ENCODE measurements around the gene C1orf115. TPM values are rescaled to one million over a fixed set of nuclear protein-coding genes. Genes with fewer than 3 reads are reported as not detected.

C1orf115 gene
- total RNA-seq, 1 donor from 2014 or later, result 1.8 TPM

DNA sequence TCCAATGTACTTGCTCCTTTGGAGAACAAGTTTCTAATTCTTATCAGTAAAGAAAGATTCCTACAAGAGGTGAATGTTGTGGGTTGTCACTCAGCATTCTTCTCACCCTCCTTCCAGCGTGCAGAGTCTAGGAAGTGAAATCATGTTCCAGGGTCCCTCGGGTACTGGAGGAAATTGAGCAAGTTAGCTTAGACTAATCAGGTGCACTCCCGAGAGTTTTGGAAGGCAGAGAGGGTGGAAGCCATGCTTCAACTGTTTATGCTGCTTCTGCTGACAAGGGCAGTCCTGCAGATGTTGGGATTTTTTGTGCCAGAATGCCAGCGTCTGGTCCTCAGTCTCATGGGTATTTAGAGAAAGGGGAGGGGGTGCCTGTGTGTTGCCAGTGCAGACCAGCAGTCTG lies 5.3 kb upstream of the C1orf115 start:
- TF ChIP-seq, protein P1, sequence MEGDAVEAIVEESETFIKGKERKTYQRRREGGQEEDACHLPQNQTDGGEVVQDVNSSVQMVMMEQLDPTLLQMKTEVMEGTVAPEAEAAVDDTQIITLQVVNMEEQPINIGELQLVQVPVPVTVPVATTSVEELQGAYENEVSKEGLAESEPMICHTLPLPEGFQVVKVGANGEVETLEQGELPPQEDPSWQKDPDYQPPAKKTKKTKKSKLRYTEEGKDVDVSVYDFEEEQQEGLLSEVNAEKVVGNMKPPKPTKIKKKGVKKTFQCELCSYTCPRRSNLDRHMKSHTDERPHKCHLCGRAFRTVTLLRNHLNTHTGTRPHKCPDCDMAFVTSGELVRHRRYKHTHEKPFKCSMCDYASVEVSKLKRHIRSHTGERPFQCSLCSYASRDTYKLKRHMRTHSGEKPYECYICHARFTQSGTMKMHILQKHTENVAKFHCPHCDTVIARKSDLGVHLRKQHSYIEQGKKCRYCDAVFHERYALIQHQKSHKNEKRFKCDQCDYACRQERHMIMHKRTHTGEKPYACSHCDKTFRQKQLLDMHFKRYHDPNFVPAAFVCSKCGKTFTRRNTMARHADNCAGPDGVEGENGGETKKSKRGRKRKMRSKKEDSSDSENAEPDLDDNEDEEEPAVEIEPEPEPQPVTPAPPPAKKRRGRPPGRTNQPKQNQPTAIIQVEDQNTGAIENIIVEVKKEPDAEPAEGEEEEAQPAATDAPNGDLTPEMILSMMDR (IDR thresholded peaks at IDR 0.05; ENCODE audit: insufficient read depth, low read depth, low read length), result no peak
- no peak for TF ChIP-seq EZH2 (IDR thresholded peaks at IDR 0.05; ENCODE audit: insufficient read depth, low read length)
- Mint-ChIP-seq H3K36me3 (ENCODE audit: low read depth, unreplicated experiment) (no peaks in the 10 kb centered on the region), H3K27me3 (ENCODE audit: low read depth, unreplicated experiment) (peaks cover 11% of the 10 kb centered on the region), H3K27ac (ENCODE audit: unreplicated experiment) (no peak overlapping the region), H3K4me1 (ENCODE audit: low read depth, unreplicated experiment) (no peaks in the 10 kb centered on the region), H3K4me3 (ENCODE audit: unreplicated experiment) (no peak overlapping the region), H3K9me3 (ENCODE audit: unreplicated experiment) (no peaks in the 10 kb centered on the region)
- DNase-seq (ENCODE audit: low read depth) (no peak), FAIRE-seq (no peak)
- Histone ChIP-seq H3K4me1 (ENCODE audit: insufficient read depth, low read length) (peaks cover under 1% of the 10 kb centered on the region), H3K36me3 (ENCODE audit: insufficient read depth, low read length) (no peaks in the 10 kb centered on the region), H3K9ac (ENCODE audit: low read length) (no peak overlapping the region), H3K27ac (ENCODE audit: low read depth, low read length) (no peak overlapping the region), H2AFZ (ENCODE audit: low read depth, low read length) (no peak overlapping the region), H3K4me3 (ENCODE audit: insufficient read depth, low read depth, low read length) (no peak overlapping the region), H3K4me2 (ENCODE audit: low read length) (no peak overlapping the region), H4K20me1 (ENCODE audit: insufficient read depth, low read length) (no peaks in the 10 kb centered on the region), H3K9me3 (ENCODE audit: insufficient read depth, low read depth, low read length) (no peaks in the 10 kb centered on the region), H3K27me3 (ENCODE audit: insufficient read depth, low read length) (peaks cover 7% of the 10 kb centered on the region), H3K79me2 (ENCODE audit: insufficient read depth, low read length) (no peaks in the 10 kb centered on the region)

DNA sequence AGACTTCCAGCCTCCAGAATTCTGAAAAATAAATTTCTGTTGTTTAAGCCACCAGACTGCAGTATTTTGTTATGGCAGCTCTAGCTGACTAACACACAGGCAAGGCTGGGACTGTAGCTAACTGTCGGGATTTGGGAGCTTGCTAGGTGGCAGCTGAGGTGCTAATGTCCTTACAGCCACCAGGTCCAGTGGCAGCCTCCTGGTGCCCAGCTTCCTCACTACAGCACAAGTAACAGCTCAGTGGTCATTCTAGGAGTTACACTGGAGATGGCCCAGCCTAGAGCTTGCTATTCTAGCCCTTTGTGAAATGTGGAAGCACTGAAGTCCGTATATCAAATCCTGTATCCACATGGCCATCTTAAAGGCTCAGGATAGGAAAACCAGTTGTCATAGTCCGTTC lies 4.3 kb upstream of the C1orf115 start:
- peaks cover 16% of the 10 kb centered on the region for H3K27me3 Mint-ChIP-seq (ENCODE audit: low read depth, unreplicated experiment)
- H3K27ac ChIP-seq (ENCODE audit: low read depth, low read length), result no peak overlapping the region
- no peak overlapping the region for H3K4me3 Mint-ChIP-seq (ENCODE audit: unreplicated experiment)

DNA sequence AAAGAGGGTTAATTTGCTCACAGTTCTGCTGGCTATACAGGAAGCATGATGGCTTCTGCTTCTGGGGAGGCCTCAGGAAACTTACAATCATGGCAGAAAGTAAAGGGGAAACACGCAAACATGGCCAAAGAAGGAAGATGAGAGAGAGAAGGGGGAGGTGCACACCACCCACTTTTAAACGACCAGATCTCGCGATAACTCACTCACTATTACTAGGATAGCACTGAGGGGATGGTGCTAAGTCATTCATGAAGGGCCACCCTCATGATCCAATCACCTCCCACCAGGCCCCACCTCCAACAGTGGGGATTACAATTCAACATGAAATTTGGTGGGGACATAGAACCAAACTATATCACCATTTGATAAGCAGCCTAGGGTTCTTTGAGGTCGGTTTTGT lies 2.4 kb upstream of the C1orf115 start:
- Histone ChIP-seq H3K4me1 (ENCODE audit: insufficient read depth, low read length) (peaks cover 3% of the 10 kb centered on the region), H2AFZ (ENCODE audit: low read depth, low read length) (no peak overlapping the region), H3K36me3 (ENCODE audit: insufficient read depth, low read length) (no peaks in the 10 kb centered on the region), H3K27ac (ENCODE audit: low read depth, low read length) (no peak overlapping the region), H3K9ac (ENCODE audit: low read length) (no peak overlapping the region), H3K4me2 (ENCODE audit: low read length) (no peak overlapping the region), H3K9me3 (ENCODE audit: insufficient read depth, low read depth, low read length) (no peaks in the 10 kb centered on the region), H3K27me3 (ENCODE audit: insufficient read depth, low read length) (peaks cover 23% of the 10 kb centered on the region), H4K20me1 (ENCODE audit: insufficient read depth, low read length) (no peaks in the 10 kb centered on the region), H3K4me3 (ENCODE audit: insufficient read depth, low read depth, low read length) (no peak overlapping the region), H3K79me2 (ENCODE audit: insufficient read depth, low read length) (no peaks in the 10 kb centered on the region)
- no peaks in the 10 kb centered on the region for H3K36me3 Mint-ChIP-seq (ENCODE audit: low read depth, unreplicated experiment)
- FAIRE-seq (no peak), DNase-seq (ENCODE audit: low read depth) (no peak)
- peaks cover 35% of the 10 kb centered on the region for H3K27me3 Mint-ChIP-seq (ENCODE audit: low read depth, unreplicated experiment)
- TF ChIP-seq EZH2 (IDR thresholded peaks at IDR 0.05; ENCODE audit: insufficient read depth, low read length), result no peak
- TF ChIP-seq, protein P1 (IDR thresholded peaks at IDR 0.05; ENCODE audit: insufficient read depth, low read depth, low read length), result no peak
- H3K4me3 Mint-ChIP-seq (ENCODE audit: unreplicated experiment), result no peak overlapping the region
- no peaks in the 10 kb centered on the region for H3K4me1 Mint-ChIP-seq (ENCODE audit: low read depth, unreplicated experiment)
- no peak overlapping the region for H3K27ac Mint-ChIP-seq (ENCODE audit: unreplicated experiment)
- no peaks in the 10 kb centered on the region for H3K9me3 Mint-ChIP-seq (ENCODE audit: unreplicated experiment)

More for the DNA sequence above, 4.3 kb upstream of the C1orf115 start:
- no peaks in the 10 kb centered on the region for H3K4me1 Mint-ChIP-seq (ENCODE audit: low read depth, unreplicated experiment)
- Histone ChIP-seq H3K4me2 (ENCODE audit: low read length) (no peak overlapping the region), H3K4me3 (ENCODE audit: insufficient read depth, low read depth, low read length) (no peak overlapping the region), H3K36me3 (ENCODE audit: insufficient read depth, low read length) (no peaks in the 10 kb centered on the region), H4K20me1 (ENCODE audit: insufficient read depth, low read length) (no peaks in the 10 kb centered on the region), H3K9ac (ENCODE audit: low read length) (no peak overlapping the region), H3K27me3 (ENCODE audit: insufficient read depth, low read length) (peaks cover 11% of the 10 kb centered on the region), H3K79me2 (ENCODE audit: insufficient read depth, low read length) (no peaks in the 10 kb centered on the region), H3K4me1 (ENCODE audit: insufficient read depth, low read length) (peaks cover 3% of the 10 kb centered on the region), H2AFZ (ENCODE audit: low read depth, low read length) (no peak overlapping the region), H3K9me3 (ENCODE audit: insufficient read depth, low read depth, low read length) (no peaks in the 10 kb centered on the region)
- DNase-seq (ENCODE audit: low read depth) (no peak), FAIRE-seq (no peak)
- no peak for TF ChIP-seq EZH2 (IDR thresholded peaks at IDR 0.05; ENCODE audit: insufficient read depth, low read length)
- TF ChIP-seq, protein P1 (IDR thresholded peaks at IDR 0.05; ENCODE audit: insufficient read depth, low read depth, low read length), result no peak
- H3K27ac Mint-ChIP-seq (ENCODE audit: unreplicated experiment), result no peak overlapping the region
- no peaks in the 10 kb centered on the region for H3K36me3 Mint-ChIP-seq (ENCODE audit: low read depth, unreplicated experiment)
- no peaks in the 10 kb centered on the region for H3K9me3 Mint-ChIP-seq (ENCODE audit: unreplicated experiment)

Data from astrocyte (in vitro differentiated cells and primary cell).